Smooth muscle cell (in vitro differentiated cells): ENCODE data around the gene RADIL. TPM values are rescaled to one million over a fixed set of nuclear protein-coding genes. Genes with fewer than 3 reads are reported as not detected.

Experiments used
- DNase-seq: peaks from one replicate; lab custom pipeline; 2025; ENCODE audit not compliant: unreplicated experiment; lab: John Stamatoyannopoulos, UW
- H2AFZ ChIP-seq: fragments of 200-600 bp; sonication (generic); 2 replicates; pipeline ENCODE4 v1.6.0; 2016; ENCODE audit warnings: antibody characterized with exemption, low read depth, mild to moderate bottlenecking
- H3F3A ChIP-seq: fragments of 200-600 bp; sonication (generic); 2 replicates; pipeline ENCODE4 v1.6.0; 2017; ENCODE audit warnings: antibody characterized with exemption, low read depth
- H3K27ac ChIP-seq: fragments of 200-600 bp; sonication (generic); 2 replicates; pipeline ENCODE4 v1.5.1; 2016; ENCODE audit warnings: low read depth, mild to moderate bottlenecking
- H3K27me3 ChIP-seq: fragments of 200-600 bp; sonication (generic); 2 replicates; pipeline ENCODE4 v1.6.1; 2016; ENCODE audit warnings: low read depth, mild to moderate bottlenecking
- H3K36me3 ChIP-seq: fragments of 200-600 bp; sonication (generic); 2 replicates; pipeline ENCODE4 v1.5.1; 2016; ENCODE audit warnings: low read depth
- H3K4me1 ChIP-seq: fragments of 200-600 bp; sonication (generic); 2 replicates; pipeline ENCODE4 v1.5.1; 2016; ENCODE audit warnings: low read depth
- H3K4me2 ChIP-seq: fragments of 200-600 bp; sonication (generic); 2 replicates; pipeline ENCODE4 v1.6.0; 2016; ENCODE audit warnings: mild to moderate bottlenecking
- H3K4me3 ChIP-seq: fragments of 200-600 bp; sonication (generic); 2 replicates; pipeline ENCODE4 v1.5.1; 2016; ENCODE audit warnings: mild to moderate bottlenecking
- H3K79me2 ChIP-seq: fragments of 200-600 bp; sonication (generic); 2 replicates; pipeline ENCODE4 v1.6.0; 2016; ENCODE audit warnings: low read depth, mild to moderate bottlenecking
- H3K9ac ChIP-seq: fragments of 200-600 bp; sonication (generic); 2 replicates; pipeline ENCODE4 v1.6.0; 2016; ENCODE audit warnings: low read depth
- H3K9me3 ChIP-seq: fragments of 200-600 bp; sonication (generic); replicated peaks from 2 replicates; pipeline ENCODE4 v1.5.1; 2016; ENCODE audit warnings: low read depth
- H4K20me1 ChIP-seq: fragments of 200-600 bp; sonication (generic); 2 replicates; pipeline ENCODE4 v1.6.0; 2016; ENCODE audit warnings: low read depth
- whole genome bisulfite sequencing: methylation state at CpG from one replicate; pipeline ENCODE4 v1.1.7; 2016; ENCODE audit warnings: low lambda C conversion rate; 5-methylcytosine and 5-hydroxymethylcytosine counted together
- polyA plus RNA-seq: library from polyadenylated mRNA; unstranded; fragments of >200 nt; fragmentation: Nextera tagmentation; extraction: Ambion mirVana; gene quantifications from 2 replicates; pipeline ENCODE4 v1.2.1, GENCODE V29; 2016
- total RNA-seq: library from RNA; depleted of rRNA; stranded (reverse); fragments of >200 nt; gene quantifications from 2 replicates; pipeline ENCODE4 v1.2.3, GENCODE V29; 2014
- TF ChIP-seq, protein P1 (sequence below): fragments of 200-600 bp; sonication (generic); IDR thresholded peaks from 2 replicates; pipeline ENCODE4 v1.5.1; 2017; ENCODE audit warnings: borderline replicate concordance, mild to moderate bottlenecking, antibody characterized with exemption; ENCODE audit not compliant: insufficient read depth, poor library complexity, severe bottlenecking

Gene RADIL
- total and polyA plus RNA-seq, 2 experiments from 2014 or later: 4.7 to 10.7 TPM

DNA sequence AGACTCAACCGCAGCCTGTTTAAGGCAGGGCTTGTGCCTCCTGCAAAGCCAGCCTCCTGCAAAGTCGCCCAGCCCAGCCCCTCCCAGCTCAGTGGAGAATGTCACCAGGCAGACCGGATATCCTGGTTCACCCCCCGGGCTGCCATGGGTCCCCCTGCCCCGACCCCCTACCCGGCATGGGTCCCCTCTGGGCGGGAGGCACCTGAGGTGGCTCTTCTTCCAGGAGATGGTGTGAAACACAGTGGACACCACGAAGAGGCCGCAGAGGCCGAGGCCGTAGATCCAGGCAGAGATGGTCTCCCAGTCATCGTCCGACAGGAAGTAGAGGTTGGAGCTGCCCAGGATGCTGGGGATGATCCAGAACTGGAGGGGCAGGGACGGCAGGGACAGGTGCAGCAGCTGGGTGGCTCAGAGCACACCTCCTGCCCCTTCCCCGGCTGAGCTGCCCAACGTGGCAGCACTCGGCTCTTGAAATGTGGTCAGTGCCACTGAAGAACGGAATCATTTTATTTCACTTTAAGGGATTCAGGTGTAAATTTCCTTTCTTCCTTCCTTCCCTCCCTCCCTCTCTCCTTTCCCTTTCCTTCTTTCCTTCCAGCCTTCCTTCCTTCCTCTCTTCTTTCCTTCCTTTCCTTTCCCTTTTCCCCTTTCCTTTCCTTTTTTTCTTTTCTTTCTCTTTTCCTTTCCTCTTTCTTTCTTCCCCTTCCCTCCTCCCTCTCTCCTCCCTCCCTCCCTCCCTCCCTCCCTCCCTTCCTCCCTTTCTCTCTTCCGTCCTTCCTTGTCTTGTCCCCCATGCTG lies 36.7 kb upstream of the RADIL start:
- TF ChIP-seq, protein P1, sequence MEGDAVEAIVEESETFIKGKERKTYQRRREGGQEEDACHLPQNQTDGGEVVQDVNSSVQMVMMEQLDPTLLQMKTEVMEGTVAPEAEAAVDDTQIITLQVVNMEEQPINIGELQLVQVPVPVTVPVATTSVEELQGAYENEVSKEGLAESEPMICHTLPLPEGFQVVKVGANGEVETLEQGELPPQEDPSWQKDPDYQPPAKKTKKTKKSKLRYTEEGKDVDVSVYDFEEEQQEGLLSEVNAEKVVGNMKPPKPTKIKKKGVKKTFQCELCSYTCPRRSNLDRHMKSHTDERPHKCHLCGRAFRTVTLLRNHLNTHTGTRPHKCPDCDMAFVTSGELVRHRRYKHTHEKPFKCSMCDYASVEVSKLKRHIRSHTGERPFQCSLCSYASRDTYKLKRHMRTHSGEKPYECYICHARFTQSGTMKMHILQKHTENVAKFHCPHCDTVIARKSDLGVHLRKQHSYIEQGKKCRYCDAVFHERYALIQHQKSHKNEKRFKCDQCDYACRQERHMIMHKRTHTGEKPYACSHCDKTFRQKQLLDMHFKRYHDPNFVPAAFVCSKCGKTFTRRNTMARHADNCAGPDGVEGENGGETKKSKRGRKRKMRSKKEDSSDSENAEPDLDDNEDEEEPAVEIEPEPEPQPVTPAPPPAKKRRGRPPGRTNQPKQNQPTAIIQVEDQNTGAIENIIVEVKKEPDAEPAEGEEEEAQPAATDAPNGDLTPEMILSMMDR: no peak
- WGBS: 84% methylated on average over 18 of the region's 19 CpGs
- no peak for DNase-seq
- Histone ChIP-seq H3K9ac (no peak overlapping the region), H3K27ac (no peak overlapping the region), H3K9me3 (no peaks in the 10 kb centered on the region), H3K4me3 (no peak overlapping the region), H3K4me2 (no peak overlapping the region), H3F3A (no peaks in the 10 kb centered on the region), H4K20me1 (no peaks in the 10 kb centered on the region), H3K4me1 (no peaks in the 10 kb centered on the region), H2AFZ (no peak overlapping the region), H3K36me3 (no peaks in the 10 kb centered on the region), H3K27me3 (no peaks in the 10 kb centered on the region), H3K79me2 (no peaks in the 10 kb centered on the region)

DNA sequence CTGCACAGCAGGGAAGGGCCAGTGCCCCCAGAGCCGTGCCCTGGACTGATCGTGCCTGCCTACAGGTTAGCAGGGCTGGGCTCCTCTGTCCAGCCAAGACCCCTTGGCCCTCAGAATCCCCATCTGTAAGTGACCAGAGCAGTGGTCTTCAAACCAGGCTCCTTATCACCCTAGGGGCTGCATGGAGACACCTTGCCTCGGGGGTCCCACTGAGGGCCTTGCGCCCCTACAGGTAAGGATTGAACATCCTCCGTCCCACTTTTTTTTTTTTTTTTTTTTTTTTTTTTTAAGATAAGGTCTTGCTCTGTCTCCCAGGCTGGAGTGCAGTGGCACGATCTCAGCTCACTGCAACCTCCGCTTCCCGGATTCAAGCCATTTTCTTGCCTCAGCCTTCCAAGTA lies 32.6 kb upstream of the RADIL start:
- Histone ChIP-seq H3K27me3 (no peaks in the 10 kb centered on the region), H3K9me3 (no peaks in the 10 kb centered on the region), H3K36me3 (no peaks in the 10 kb centered on the region), H3K27ac (no peak overlapping the region), H3K4me3 (no peak overlapping the region), H4K20me1 (no peaks in the 10 kb centered on the region), H2AFZ (no peak overlapping the region), H3K9ac (no peak overlapping the region), H3F3A (no peaks in the 10 kb centered on the region), H3K4me1 (no peaks in the 10 kb centered on the region), H3K79me2 (no peaks in the 10 kb centered on the region), H3K4me2 (no peak overlapping the region)
- DNase-seq: no peak
- TF ChIP-seq, protein P1: no peak
- WGBS: 76% methylated on average over 7 of the region's 8 CpGs

DNA sequence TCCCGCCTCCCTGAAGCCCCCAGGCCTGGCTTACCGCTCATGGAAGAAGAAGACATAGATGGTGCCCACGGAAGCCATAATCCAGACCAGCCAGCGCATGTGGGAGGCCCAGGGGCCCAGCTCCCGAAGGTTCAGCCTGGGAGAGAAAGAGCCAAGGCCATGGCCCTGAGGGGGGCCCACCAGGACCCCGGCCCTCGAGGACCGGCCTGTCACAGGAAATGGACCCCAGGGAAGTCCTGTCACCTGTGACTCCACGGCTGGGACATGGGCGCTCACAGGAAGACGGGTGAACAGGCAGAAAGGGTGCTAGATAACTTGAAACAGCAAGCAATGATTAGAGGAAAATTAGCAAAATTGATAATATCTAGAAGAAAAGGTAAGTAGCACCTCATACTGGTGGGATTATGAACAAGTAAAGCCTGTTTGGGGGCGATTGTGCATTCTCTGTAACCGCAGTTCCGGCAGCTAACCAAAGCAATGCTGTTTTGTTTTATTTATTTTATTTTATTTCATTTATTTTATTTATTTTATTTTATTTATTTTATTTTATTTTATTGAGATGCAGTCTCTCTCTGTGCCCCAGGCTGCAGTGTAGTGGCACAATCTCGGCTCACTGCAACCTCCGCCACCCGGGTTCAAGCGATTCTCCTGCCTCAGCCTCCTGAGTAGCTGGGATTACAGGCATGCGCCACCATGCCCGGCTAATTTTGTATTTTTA lies 27.8 kb upstream of the RADIL start:
- Histone ChIP-seq H3K4me1 (no peaks in the 10 kb centered on the region), H3F3A (no peaks in the 10 kb centered on the region), H4K20me1 (no peaks in the 10 kb centered on the region), H3K4me3 (no peak overlapping the region), H3K36me3 (no peaks in the 10 kb centered on the region), H3K27ac (no peak overlapping the region), H2AFZ (no peak overlapping the region), H3K79me2 (no peaks in the 10 kb centered on the region), H3K9me3 (no peaks in the 10 kb centered on the region), H3K27me3 (no peaks in the 10 kb centered on the region), H3K4me2 (no peak overlapping the region), H3K9ac (no peak overlapping the region)
- DNase-seq: no peak
- TF ChIP-seq, protein P1: no peak
- 96% methylated on average over 20 of the region's 20 CpGs for WGBS

DNA sequence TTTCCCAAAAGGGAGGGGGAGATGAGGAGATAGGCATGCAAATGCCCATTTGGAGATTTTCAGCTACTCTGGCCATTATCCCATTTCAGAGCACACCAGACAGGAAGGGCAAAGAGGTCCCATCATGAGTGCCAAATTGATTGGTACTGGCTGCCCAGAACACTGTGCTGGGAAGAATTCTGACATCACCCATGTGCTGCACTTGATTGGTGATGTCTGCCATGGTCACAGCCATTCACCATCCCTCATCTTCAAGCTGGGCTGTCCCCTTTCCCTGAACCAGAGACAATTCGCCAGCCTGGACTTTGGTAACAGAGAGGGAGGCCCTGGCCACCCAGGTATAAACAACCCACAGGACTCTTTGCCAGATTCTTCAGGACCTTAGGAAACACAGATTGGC lies 23.2 kb upstream of the RADIL start:
- H2AFZ ChIP-seq: no peak overlapping the region

More for the DNA sequence above, 23.2 kb upstream of the RADIL start:
- Histone ChIP-seq H3K9ac (no peak overlapping the region), H3K4me3 (no peak overlapping the region), H3K4me1 (no peaks in the 10 kb centered on the region), H3K9me3 (no peaks in the 10 kb centered on the region), H3F3A (no peaks in the 10 kb centered on the region), H4K20me1 (no peaks in the 10 kb centered on the region), H3K27ac (no peak overlapping the region), H3K36me3 (no peaks in the 10 kb centered on the region), H3K4me2 (no peak overlapping the region), H3K27me3 (peaks cover 11% of the 10 kb centered on the region), H3K79me2 (no peaks in the 10 kb centered on the region)
- TF ChIP-seq, protein P1: no peak
- DNase-seq: no peak
- 33% methylated on average over 1 of the region's 1 CpG for WGBS
